Activated naive CD4-positive, alpha-beta T cell treated with anti-CD3 and anti-CD28 coated beads, Interleukin-2, amount 10 ng/mL, durations not matched to agents 5 hours and 36 hours (primary cell): ENCODE measurements around the gene DNAAF8. TPM values are rescaled to one million over a fixed set of nuclear protein-coding genes. Genes with fewer than 3 reads are reported as not detected.

Source experiments
- total RNA-seq, 2 experiments: library from RNA; stranded (reverse); gene quantifications; one replicate each; pipeline ENCODE4 v1.2.3, GENCODE V29; 2021

DNAAF8 gene
- total RNA-seq: under 1 TPM; 0.28 to 0.31 TPM

DNA sequence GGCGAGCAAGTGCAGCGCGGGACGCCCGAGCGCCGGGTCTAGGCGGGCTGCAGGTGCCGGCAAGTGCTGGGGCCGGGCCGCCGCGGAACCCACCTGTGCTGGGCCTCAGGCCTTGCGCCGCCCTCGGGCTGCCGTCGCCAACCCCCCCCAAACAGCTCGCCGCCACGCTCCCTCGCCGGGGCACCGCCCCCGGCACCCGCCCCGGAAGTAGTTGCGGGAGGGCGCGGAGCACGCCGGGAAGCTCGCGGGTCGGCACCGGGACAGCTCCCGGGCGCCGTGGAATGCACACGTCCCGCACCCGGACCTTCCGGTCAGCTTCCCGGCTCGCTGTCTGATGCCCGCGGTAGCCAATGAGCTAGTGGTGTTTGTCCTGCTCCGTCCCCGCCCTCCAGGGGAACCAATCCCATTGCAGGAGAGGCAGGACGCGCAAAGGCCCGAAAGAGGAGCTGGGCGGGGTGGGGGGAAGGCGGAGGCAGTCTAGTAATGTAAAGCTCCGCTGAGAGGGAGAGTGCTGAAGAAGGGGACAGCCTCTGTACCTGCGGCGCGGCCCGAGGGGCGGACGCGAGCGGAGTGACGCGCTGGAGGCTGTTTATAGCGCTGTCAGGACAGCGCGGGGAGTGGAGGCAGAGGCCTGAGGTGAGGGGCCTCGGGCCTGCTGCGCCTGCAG, at the start of gene DNAAF8, which contains the start of gene ANKS3:
Gene DNAAF8, plus strand, starts transcription at position 475 of the 667 bp plus-strand sequence. CDS start 1,978 bp downstream, outside the sequence.
Gene ANKS3, minus strand, starts transcription at position 209 of the 667 bp plus-strand sequence. CDS start 4,122 bp downstream, outside the sequence.

DNA sequence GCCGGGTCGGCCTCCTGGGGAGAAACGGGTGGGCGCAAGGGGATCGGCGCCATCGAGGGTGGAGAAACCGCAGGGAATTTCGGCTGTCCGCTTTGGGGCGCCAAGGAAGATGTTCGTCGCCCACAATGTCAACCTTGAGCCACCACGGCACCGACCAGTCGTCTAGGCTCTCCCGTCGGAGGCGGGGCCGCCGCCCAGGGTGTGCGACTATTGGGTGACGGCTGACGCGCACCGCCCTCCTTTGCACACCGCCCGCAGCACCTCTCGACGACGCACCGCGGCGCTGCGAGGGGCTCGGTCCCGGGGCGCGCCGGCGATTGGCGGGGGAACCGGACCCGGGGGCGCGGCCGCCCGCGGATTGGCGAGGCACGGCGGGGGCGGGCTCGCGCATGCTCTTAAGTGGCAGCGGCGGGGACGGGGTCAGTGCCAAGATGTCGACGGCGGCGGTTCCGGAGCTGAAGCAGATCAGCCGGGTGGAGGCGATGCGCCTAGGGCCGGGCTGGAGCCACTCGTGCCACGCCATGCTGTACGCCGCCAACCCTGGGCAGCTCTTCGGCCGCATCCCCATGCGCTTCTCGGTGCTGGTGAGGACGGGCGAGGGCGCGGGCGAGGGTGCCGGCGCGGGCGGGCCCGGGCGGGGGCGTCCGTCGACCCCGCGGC, 40.9 kb upstream of the DNAAF8 start, which contains the start of gene NUDT16L1:
Gene NUDT16L1, plus strand, starts transcription at position 267 of the 660 bp plus-strand sequence. Its CDS starts 165 bp downstream, at position 432.

DNA sequence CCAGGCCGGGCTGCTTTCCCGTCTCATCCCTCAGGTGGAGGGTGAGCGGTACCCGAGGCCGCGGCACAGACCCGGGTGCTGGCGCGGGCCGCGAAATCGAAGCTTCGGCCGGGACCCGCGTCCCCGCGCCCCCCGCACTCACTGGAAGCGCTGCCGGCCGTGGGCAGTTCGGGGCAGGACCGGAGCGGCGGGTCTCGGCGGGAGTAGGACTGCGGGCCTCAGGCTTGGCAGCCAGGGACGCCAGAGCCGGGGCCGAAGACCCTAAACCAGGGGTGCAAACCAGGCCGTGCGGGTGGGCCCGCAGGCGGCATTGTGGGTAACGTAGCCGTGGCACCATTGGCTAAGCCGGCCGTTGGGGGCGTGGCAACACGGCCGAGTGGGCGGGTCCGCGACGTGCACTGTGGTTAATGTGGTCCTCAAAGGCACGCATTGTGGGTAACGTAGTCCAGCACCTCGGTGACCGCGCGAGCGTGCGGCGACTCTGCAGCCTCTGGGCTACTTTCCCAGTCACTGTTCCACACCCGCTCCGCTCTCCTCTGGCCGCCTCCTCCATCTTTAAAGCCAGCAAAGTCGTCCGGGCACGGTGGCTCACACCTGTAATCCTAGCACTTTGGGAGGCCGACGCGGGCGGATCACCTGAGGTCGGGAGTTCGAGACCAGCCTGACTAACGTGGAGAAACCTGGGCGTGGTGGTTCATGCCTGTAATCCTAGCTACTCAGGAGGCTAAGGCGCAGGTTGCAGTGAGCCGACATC, 32.7 kb downstream of the DNAAF8 start, which contains the start of gene ZNF500:
Gene ZNF500, minus strand, starts transcription at position 288 of the 754 bp plus-strand sequence. CDS start 1,184 bp downstream, outside the sequence.

DNA sequence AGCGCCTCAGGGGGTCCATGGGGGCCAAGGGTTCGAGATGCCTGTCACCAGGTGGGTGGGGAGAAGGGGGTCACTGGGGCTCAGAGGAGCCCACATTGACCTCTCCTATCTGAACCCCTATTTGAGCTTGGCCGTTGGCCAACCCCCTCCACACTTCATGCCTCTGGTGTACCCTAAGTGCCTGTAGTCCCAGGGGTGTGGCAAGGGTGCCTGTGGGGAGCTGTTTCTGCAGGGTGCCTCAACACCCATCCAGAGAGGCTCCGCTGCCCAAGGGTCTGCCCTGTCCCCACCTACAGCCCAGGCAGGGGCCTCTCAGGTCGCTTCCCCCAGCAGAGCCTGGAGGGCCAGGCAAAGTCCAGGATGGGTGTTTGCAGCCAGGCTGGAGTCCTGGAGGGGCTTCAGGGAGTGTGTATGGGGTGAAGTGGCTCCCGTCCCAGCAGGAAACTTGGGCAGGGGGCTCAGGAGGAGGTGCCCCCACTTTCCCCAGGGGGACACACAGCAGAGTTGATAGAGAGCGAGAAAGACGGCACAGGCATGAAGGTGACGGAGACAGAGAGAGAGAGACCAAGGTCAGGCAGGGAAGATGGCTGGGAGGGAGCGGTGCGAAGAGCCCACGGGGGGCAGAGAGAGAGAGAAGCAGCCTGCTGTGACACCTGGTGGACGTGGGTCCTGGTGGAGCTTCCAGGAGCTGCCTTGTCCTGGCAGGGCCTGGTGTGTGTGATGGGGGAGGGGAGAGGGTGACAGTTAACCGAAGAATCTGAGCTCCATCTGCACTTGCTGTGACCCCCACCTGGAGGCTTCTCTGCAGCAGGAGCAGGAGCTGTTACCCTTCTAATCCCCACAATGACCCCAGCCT, 53.5 kb downstream of the DNAAF8 start, which contains the start of gene SEPTIN12:
Gene SEPTIN12, minus strand, starts transcription at position 719 of the 856 bp plus-strand sequence. Its CDS starts 700 bp downstream, at position 19.

DNA sequence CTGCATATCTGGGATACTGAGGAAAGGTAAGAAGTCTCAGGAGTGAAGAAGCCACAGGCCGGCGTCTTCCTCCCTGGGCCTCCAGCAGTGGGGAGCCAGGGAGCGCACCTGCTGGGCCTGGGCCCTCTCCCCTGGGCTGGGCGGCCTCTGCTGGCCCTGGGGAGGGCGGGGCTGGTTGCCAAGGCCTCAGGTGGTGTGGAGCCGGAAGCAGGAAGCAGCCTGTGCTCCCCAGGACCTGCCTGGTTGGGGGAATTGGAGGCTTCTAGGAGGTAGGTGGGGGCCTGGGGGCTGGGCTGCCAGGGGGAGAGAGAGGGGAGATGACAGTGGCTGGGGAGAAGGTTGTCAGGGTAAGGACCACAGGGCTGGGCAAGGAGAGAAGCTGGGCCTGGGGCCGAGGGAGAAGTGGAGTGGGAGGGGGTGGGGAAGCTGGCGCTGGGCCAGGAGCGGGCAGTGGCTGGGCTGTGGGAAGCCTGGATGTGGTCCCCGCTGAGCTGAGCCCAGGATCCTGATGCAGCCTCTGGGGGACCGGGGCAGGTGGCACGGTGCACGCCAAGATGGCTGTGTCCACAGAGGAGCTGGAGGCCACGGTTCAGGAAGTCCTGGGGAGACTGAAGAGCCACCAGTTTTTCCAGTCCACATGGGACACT, 61.0 kb downstream of the DNAAF8 start, which contains the start of gene SMIM22:
Gene SMIM22, plus strand, starts transcription at position 189 of the 647 bp plus-strand sequence. Its CDS starts 366 bp downstream, at position 555.

Other genes with a start within 250 kb of the DNAAF8 start
- gene CDIP1, start 195.8 kb upstream of the DNAAF8 start, total RNA-seq: 10 to 100 TPM; 33.2 to 33.6 TPM
- under 1 TPM; 0.25 to 0.39 TPM for gene C16orf96, start 178.2 kb upstream of the DNAAF8 start, total RNA-seq
- gene UBALD1, start 119.6 kb upstream of the DNAAF8 start, total RNA-seq: 10 to 100 TPM; 19.1 to 24.8 TPM
- gene MGRN1, start 109.7 kb upstream of the DNAAF8 start, total RNA-seq: 10 to 100 TPM; 72.8 to 73.6 TPM
- 10 to 100 TPM; 31.7 to 32.8 TPM for gene NUDT16L1, start 41.0 kb upstream of the DNAAF8 start, total RNA-seq
- 10 to 100 TPM; 15.0 to 15.6 TPM for gene ANKS3, start 266 bp upstream of the DNAAF8 start, total RNA-seq
- gene ZNF500, start 32.6 kb downstream of the DNAAF8 start, total RNA-seq: 10 to 100 TPM; 23.0 to 24.7 TPM
- gene SEPTIN12, start 53.8 kb downstream of the DNAAF8 start, total RNA-seq: not detected
- gene SMIM22, start 60.8 kb downstream of the DNAAF8 start, total RNA-seq: not detected
- gene ROGDI, start 68.1 kb downstream of the DNAAF8 start, total RNA-seq: 10 to 100 TPM in 1 of 2 experiments, 1 to 10 TPM in 1; 7.0 to 10.7 TPM
- gene GLYR1, start 112.8 kb downstream of the DNAAF8 start, total RNA-seq: 10 to 100 TPM; 84.1 to 92.5 TPM
- gene UBN1, start 112.9 kb downstream of the DNAAF8 start, total RNA-seq: 10 to 100 TPM; 36.1 to 37.5 TPM
- gene PPL, start 202.6 kb downstream of the DNAAF8 start, total RNA-seq: not detected
- under 1 TPM; 0.13 to 0.14 TPM for gene SEC14L5, start 223.8 kb downstream of the DNAAF8 start, total RNA-seq